ENCODE measurements around the gene CRY2. TPM values are rescaled to one million over a fixed set of nuclear protein-coding genes. Genes with fewer than 3 reads are reported as not detected.

CRY2 gene
- total and polyA plus RNA-seq, 2 of the 8 experiments (the other 6 are each of a cell fraction or from before 2014, with no cell fraction given), result 8.0 to 9.4 TPM

DNA sequence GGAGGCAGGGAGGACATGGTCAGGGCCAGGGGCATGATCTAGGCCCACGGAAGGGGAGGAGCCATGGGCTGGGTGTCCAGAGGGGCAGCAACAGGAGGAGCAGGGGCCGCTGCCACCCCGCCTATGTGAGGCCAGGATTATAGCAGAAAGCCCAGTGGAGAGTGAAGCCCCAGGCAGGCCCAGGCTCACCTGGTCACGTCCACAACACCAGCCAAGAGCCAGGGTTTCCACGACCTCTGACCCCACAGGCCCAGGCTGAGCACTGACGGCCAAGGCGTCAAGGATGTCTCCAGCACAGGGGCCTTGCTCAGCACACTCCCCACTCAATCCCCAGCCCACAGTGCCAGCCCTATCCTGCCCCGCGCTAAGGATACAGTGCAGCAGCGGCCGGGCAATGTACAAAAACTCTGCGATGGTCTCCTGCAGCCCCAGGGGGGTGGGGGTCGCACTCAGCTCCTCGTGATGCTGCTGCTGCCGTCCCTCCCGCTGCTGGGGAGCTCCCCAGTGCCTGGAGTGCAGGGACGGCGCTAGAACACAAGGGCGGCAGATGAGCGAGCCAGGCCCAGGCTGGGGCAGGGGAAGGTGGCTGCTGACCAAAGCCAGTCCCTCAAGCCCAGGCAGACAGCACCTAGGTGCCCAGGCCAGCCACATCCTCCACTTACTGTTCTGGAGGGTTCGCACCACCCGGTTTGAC lies 66.8 kb downstream of the CRY2 start:
- FAIRE-seq (no peak), DNase-seq (ENCODE audit: low read depth in 1 of 2, low spot score in 2 of 2) (no peak)
- 83% methylated on average over 22 of the region's 22 CpGs; no CpG with 5 or more reads in 1 of the 2 experiments for WGBS, 2 experiments (ENCODE audit: extremely low coverage in 1 of 2, insufficient coverage in 1 of 2, insufficient read length in 1 of 2, insufficient replicate concordance in 2 of 2, low coverage in 1 of 2, low lambda C conversion rate in 2 of 2, missing lambda C conversion rate in 1 of 2)
- H3K9ac ChIP-seq (replicated peaks in 1 of 4; ENCODE audit: extremely low read depth in 1 of 4, low read depth in 3 of 4, low read length in 3 of 4), result no peak overlapping the region
- no peak overlapping the region for H3K4ac ChIP-seq (replicated peaks; ENCODE audit: insufficient read length, low read depth, low read length)
- peaks cover 10% of the 10 kb centered on the region for H3K23me2 ChIP-seq (ENCODE audit: low read depth, low read length)
- no peak overlapping the region for H3K14ac ChIP-seq (ENCODE audit: insufficient read length)
- peaks cover 0 to 6% of the 10 kb centered on the region in 2 experiments; a peak in 1 of 4 replicates for H3K79me2 ChIP-seq (ENCODE audit: control insufficient read depth in 1 of 2, insufficient read depth in 2 of 2, low read length in 2 of 2)
- H2AK5ac ChIP-seq (ENCODE audit: low read depth, low read length), result no peak overlapping the region
- H2BK120ac ChIP-seq (replicated peaks; ENCODE audit: low read depth, low read length), result no peak overlapping the region
- H3K27ac ChIP-seq (ENCODE audit: low read depth, low read length), result no peak overlapping the region
- H3K56ac ChIP-seq (replicated peaks; ENCODE audit: insufficient read length, low read depth, low read length), result no peak overlapping the region
- H3K4me3 ChIP-seq (ENCODE audit: extremely low read depth in 1 of 4, insufficient read depth in 2 of 4, low read depth in 3 of 4, low read length in 4 of 4), result no peak overlapping the region
- TF ChIP-seq TEAD4 (IDR thresholded peaks at IDR 0.05; ENCODE audit: low read depth, low read length), result no peak
- no peak for TF ChIP-seq POU5F1 (IDR thresholded peaks at IDR 0.05; ENCODE audit: low read depth, low read length)
- no peak for TF ChIP-seq SP1 (IDR thresholded peaks at IDR 0.05; ENCODE audit: low read depth, low read length)
- no peak for TF ChIP-seq BCL11A (IDR thresholded peaks at IDR 0.05; ENCODE audit: low read depth in 2 of 2, low read length in 2 of 2)
- TF ChIP-seq RFX5 (IDR thresholded peaks at IDR 0.05; ENCODE audit: borderline replicate concordance, low read depth, low read length), result no peak
- no peak for TF ChIP-seq EZH2 (IDR thresholded peaks at IDR 0.05; ENCODE audit: low read depth, low read length, severe bottlenecking)
- no peak for TF ChIP-seq TAF7 (optimal IDR thresholded peaks at IDR 0.05; ENCODE audit: borderline replicate concordance, low read depth, low read length)
- TF ChIP-seq TBP (IDR thresholded peaks at IDR 0.05; ENCODE audit: low read depth, low read length), result no peak
- H3K4me1 ChIP-seq (replicated peaks in 1 of 4; ENCODE audit: control insufficient read depth in 3 of 4, insufficient read depth in 4 of 4, low read length in 3 of 4), result peaks cover 0 to 8% (median 3%) of the 10 kb centered on the region in 4 experiments; a peak in 6 of 7 replicates
- no peak overlapping the region for H2BK20ac ChIP-seq (ENCODE audit: low read length)
- no peak overlapping the region for H3K4me2 ChIP-seq (ENCODE audit: insufficient read depth in 1 of 2, low read depth in 2 of 2, low read length in 2 of 2)
- no peak overlapping the region for H2AFZ ChIP-seq (ENCODE audit: low read length)
- no peak overlapping the region for H4K5ac ChIP-seq (ENCODE audit: insufficient read length, low read depth, low read length)
- POLR2A ChIA-PET (ENCODE audit: partially characterized antibody), result interaction anchor here (2.9 to 5.4 kb wide), 2 partner anchors 7 to 13 kb away, joined by 11 to 36 read pairs; partner anchors contain the start of gene FREY1
- peaks cover 4 to 20% of the 10 kb centered on the region in 2 experiments for H4K20me1 ChIP-seq (replicated peaks in 1 of 2; ENCODE audit: control insufficient read depth in 1 of 2, insufficient read depth in 2 of 2, low read length in 2 of 2)
- H3K27me3 ChIP-seq (replicated peaks in 1 of 4; ENCODE audit: control insufficient read depth in 3 of 4, extremely low read depth in 1 of 4, insufficient read depth in 3 of 4, low read length in 3 of 4), result no peaks in the 10 kb centered on the region
- peaks cover 3 to 26% (median 17%) of the 10 kb centered on the region in 4 experiments; a peak in 7 of 8 replicates for H3K36me3 ChIP-seq (ENCODE audit: control insufficient read depth in 2 of 4, insufficient read depth in 4 of 4, low read length in 3 of 4)
- H3K23ac ChIP-seq (ENCODE audit: insufficient read length), result no peak overlapping the region
- H4K8ac ChIP-seq (ENCODE audit: extremely low read depth, insufficient read depth, low read length), result 0 out of 2 replicates have a peak overlapping the region, but pooled peaks have one; percentile 57
- H2BK15ac ChIP-seq (ENCODE audit: low read length), result no peak overlapping the region
- H2BK5ac ChIP-seq (ENCODE audit: low read depth, low read length), result no peak overlapping the region
- no peak overlapping the region for H4K91ac ChIP-seq (replicated peaks; ENCODE audit: insufficient read length, low read length)
- H3K18ac ChIP-seq (ENCODE audit: extremely low read depth, low read length), result no peak overlapping the region
- H3K9me3 ChIP-seq (ENCODE audit: insufficient read depth in 2 of 2, low read depth in 1 of 2, low read length in 1 of 2), result no peaks in the 10 kb centered on the region
- peaks cover 8% of the 10 kb centered on the region; the same call in 1 of the 2 replicates for H3K79me1 ChIP-seq (ENCODE audit: low read depth, low read length)
- no peak overlapping the region for H2BK12ac ChIP-seq (ENCODE audit: low read depth, low read length)
- CTCF ChIA-PET (ENCODE audit: partially characterized antibody), result interaction anchor here (1.0 to 4.7 kb wide), 2 partner anchors 40 to 389 kb away, joined by 3 to 33 read pairs; no protein-coding TSS in a partner anchor

Data from H1 (cell line).